Skeletal muscle tissue (tissue), 4 donors: ENCODE measurements around the gene PCDHGA8. TPM values are rescaled to one million over a fixed set of nuclear protein-coding genes. Genes with fewer than 3 reads are reported as not detected.
"Not testable (repeated sequence)": the region's sequence is repeated elsewhere in the genome, so short reads cannot be mapped to it uniquely, and the experiment has no call there.

Source experiments
- H3K27ac ChIP-seq: one replicate; pipeline ENCODE4 v1.7.0; 2013; ENCODE audit warnings: mild to moderate bottlenecking, low read depth, low read length, inconsistent platforms
- H3K27me3 ChIP-seq, 3 donors: one replicate each; pipeline ENCODE4 v1.7.0; 2013; ENCODE audit warnings: low read length in 3 of 3; ENCODE audit not compliant: control insufficient read depth in 3 of 3, insufficient read depth in 3 of 3
- H3K36me3 ChIP-seq, 3 donors: one replicate each; pipeline ENCODE4 v1.7.0; 2013; ENCODE audit warnings: low read length in 3 of 3; ENCODE audit not compliant: control insufficient read depth in 3 of 3, insufficient read depth in 3 of 3
- H3K4me1 ChIP-seq, 3 donors: one replicate each; pipeline ENCODE4 v1.7.0; 2013; ENCODE audit warnings: low read length in 3 of 3, mild to moderate bottlenecking in 3 of 3; ENCODE audit not compliant: control insufficient read depth in 3 of 3, insufficient read depth in 3 of 3
- H3K4me3 ChIP-seq, 3 donors: one replicate each; pipeline ENCODE4 v1.7.0; 2013; ENCODE audit warnings: low read length in 3 of 3
- H3K9ac ChIP-seq, 3 donors: one replicate each; pipeline ENCODE4 v1.7.0; 2013; ENCODE audit warnings: low read length in 3 of 3, mild to moderate bottlenecking in 3 of 3, moderate library complexity in 2 of 3, low read depth in 1 of 3
- H3K9me3 ChIP-seq, 3 donors: one replicate each; pipeline ENCODE4 v1.7.0; 2013; ENCODE audit warnings: low read length in 3 of 3; ENCODE audit not compliant: control insufficient read depth in 3 of 3
- total RNA-seq: library from RNA; depleted of rRNA; stranded (reverse); fragments of >200 nt; gene quantifications from one replicate; pipeline ENCODE4 v1.2.3, GENCODE V29; 2014
- donor health status: Osteomylitis.

The PCDHGA8 gene
- total RNA-seq, 1 donor from 2014 or later = 3.7 TPM

GRCh38 chr5:141369994-141370848 lies 22.2 kb upstream of the PCDHGA8 start, which contains the start of gene PCDHGB3:
Gene PCDHGB3 (plus strand): TSS chr5:141370242. CDS start chr5:141370395, 153 bp downstream.
- no peak within 1 kb of the TSS for H3K27ac ChIP-seq
- peak within 1 kb of the TSS; percentile 55 to 61 (median 58) for H3K4me3 ChIP-seq
- H3K36me3 ChIP-seq = peaks cover 0 to 14% (median 5%) of the 10 kb centered on the region in 3 donors
- peaks cover 30 to 44% (median 32%) of the 10 kb centered on the region in 3 donors for H3K9me3 ChIP-seq
- peak within 1 kb of the TSS; percentile 34 to 54 (median 42) for H3K9ac ChIP-seq
- H3K27me3 ChIP-seq = peaks cover 16 to 18% (median 17%) of the 10 kb centered on the region in 3 donors
- peaks cover 0 to 11% (median 0%) of the 10 kb centered on the region in 3 donors for H3K4me1 ChIP-seq

DNA sequence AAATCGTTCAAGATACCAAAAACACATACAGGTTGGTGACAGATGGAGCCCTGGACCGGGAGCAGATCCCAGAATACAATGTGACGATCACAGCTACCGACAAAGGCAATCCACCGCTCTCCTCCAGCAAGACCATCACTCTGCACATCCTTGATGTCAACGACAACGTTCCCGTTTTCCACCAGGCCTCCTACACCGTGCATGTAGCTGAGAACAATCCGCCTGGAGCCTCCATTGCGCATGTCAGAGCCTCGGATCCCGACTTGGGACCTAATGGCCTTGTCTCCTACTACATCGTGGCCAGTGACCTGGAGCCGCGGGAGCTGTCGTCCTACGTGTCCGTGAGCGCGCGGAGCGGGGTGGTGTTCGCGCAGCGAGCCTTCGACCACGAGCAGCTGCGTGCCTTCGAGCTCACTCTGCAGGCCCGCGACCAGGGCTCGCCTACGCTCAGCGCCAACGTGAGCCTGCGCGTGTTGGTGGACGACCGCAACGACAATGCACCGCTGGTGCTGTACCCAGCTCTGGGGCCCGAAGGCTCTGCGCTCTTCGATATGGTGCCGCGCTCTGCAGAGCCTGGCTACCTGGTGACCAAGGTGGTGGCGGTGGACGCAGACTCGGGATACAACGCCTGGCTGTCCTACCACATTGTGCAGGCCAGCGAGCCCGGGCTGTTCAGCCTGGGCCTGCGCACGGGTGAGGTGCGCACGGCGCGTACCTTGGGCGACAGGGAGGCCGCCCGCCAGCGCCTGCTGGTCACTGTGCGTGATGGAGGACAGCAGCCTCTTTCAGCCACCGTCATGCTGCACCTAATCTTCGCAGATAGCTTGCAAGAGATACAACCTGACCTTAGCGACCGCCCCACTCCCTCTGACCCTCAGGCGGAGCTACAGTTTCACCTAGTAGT lies 20.6 kb upstream of the PCDHGA8 start:
- no peak overlapping the region for H3K9ac ChIP-seq
- peak overlapping the region; percentile 33 to 41 (median 36) for H3K4me3 ChIP-seq
- H3K27ac ChIP-seq = no peak overlapping the region
- peaks cover 0 to 10% (median 2%) of the 10 kb centered on the region in 3 donors for H3K36me3 ChIP-seq
- peaks cover 9 to 17% (median 10%) of the 10 kb centered on the region in 3 donors for H3K27me3 ChIP-seq
- H3K4me1 ChIP-seq = peaks cover 0 to 11% (median 0%) of the 10 kb centered on the region in 3 donors
- H3K9me3 ChIP-seq = peaks cover 21 to 41% (median 28%) of the 10 kb centered on the region in 3 donors

- H3K27me3 ChIP-seq = peaks cover 9 to 17% (median 10%) of the 10 kb centered on the region in 3 donors
- peaks cover 0 to 11% (median 0%) of the 10 kb centered on the region in 3 donors for H3K4me1 ChIP-seq
- peak within 1 kb of the TSS in 1 of 3 donors; percentile 33 for H3K9ac ChIP-seq
- H3K27ac ChIP-seq = no peak within 1 kb of the TSS
- H3K36me3 ChIP-seq = peaks cover 0 to 10% (median 2%) of the 10 kb centered on the region in 3 donors
- H3K4me3 ChIP-seq = peak within 1 kb of the TSS; percentile 57 to 63 (median 61)
- H3K9me3 ChIP-seq = peaks cover 21 to 41% (median 26%) of the 10 kb centered on the region in 3 donors
Measured at GRCh38 chr5:141373673-141374317, 18.6 kb upstream of the PCDHGA8 start, which contains the start of gene PCDHGA6. Gene PCDHGA6 (plus strand): TSS chr5:141373891. CDS start chr5:141374084, 193 bp downstream.

DNA sequence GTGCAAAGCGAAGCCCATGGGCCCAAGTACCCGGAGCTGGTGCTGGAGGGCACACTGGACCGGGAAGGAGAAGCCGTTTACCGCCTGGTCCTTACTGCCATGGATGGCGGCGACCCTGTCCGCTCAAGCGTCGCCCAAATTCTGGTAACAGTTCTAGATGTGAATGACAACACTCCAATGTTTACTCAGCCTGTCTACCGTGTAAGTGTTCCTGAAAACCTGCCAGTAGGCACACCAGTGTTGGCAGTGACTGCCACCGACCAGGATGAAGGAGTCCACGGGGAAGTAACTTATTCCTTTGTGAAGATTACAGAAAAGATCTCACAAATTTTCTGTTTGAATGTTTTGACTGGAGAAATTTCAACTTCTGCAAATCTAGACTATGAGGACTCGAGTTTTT lies 17.8 kb upstream of the PCDHGA8 start:
- Histone ChIP-seq H3K9ac (no peak overlapping the region), H3K4me3 (peak overlapping the region; percentile 41 to 61 (median 57)), H3K27me3 (peaks cover 9 to 17% (median 10%) of the 10 kb centered on the region in 3 donors), H3K27ac (no peak overlapping the region), H3K9me3 (peaks cover 21 to 41% (median 24%) of the 10 kb centered on the region in 3 donors), H3K36me3 (peaks cover 0 to 10% (median 2%) of the 10 kb centered on the region in 3 donors), H3K4me1 (peaks cover 0 to 11% (median 0%) of the 10 kb centered on the region in 3 donors)

- H3K9ac ChIP-seq, H3K36me3 ChIP-seq, H3K27ac ChIP-seq, H3K4me3 ChIP-seq: not testable (repeated sequence)
- peaks cover 0 to 10% (median 0%) of the 10 kb centered on the region in 3 donors for H3K4me1 ChIP-seq
- peaks cover 9 to 17% (median 10%) of the 10 kb centered on the region in 3 donors for H3K27me3 ChIP-seq
- peaks cover 21 to 36% (median 21%) of the 10 kb centered on the region in 3 donors for H3K9me3 ChIP-seq
Measured at GRCh38 chr5:141375444-141376155, 16.8 kb upstream of the PCDHGA8 start.

- H3K27me3 ChIP-seq = peaks cover 0 to 3% (median 0%) of the 10 kb centered on the region in 3 donors
- H3K27ac ChIP-seq = no peak within 1 kb of the TSS
- H3K4me1 ChIP-seq = peaks cover 0 to 5% (median 0%) of the 10 kb centered on the region in 3 donors
- peak within 1 kb of the TSS; percentile 58 to 69 (median 61) for H3K4me3 ChIP-seq
- peaks cover 8 to 24% (median 14%) of the 10 kb centered on the region in 3 donors for H3K9me3 ChIP-seq
- peak within 1 kb of the TSS in 1 of 3 donors; percentile 78 for H3K9ac ChIP-seq
- H3K36me3 ChIP-seq = no peaks in the 10 kb centered on the region
Measured at GRCh38 chr5:141382469-141383294, 9.8 kb upstream of the PCDHGA8 start, which contains the start of gene PCDHGA7. Gene PCDHGA7 (plus strand): TSS chr5:141382742. CDS start chr5:141382900, 158 bp downstream.

- Histone ChIP-seq H3K4me1 (peaks cover 0 to 6% (median 0%) of the 10 kb centered on the region in 3 donors), H3K9ac (no peak overlapping the region), H3K4me3 (peak overlapping the region; percentile 58 to 69 (median 61)), H3K36me3 (no peaks in the 10 kb centered on the region), H3K27me3 (peaks cover 0 to 4% (median 0%) of the 10 kb centered on the region in 3 donors), H3K27ac (no peak overlapping the region), H3K9me3 (peaks cover 8 to 25% (median 17%) of the 10 kb centered on the region in 3 donors)
Measured at GRCh38 chr5:141383345-141383744, 9.1 kb upstream of the PCDHGA8 start.
